ENCODE results near the gene TINAGL1. TPM values are rescaled to one million over a fixed set of nuclear protein-coding genes. Genes with fewer than 3 reads are reported as not detected.
A peak's percentile ranks its signal among the peaks of the same experiment; 100 is the strongest.

Gene TINAGL1
- total and polyA plus RNA-seq, 2 experiments from 2014 or later: 9.1 to 10.3 TPM

- DNase-seq (ENCODE audit: low read depth in 1 of 2, low spot score in 1 of 2): peak in 1 of 2 donors; percentile 26
- no peak for TF ChIP-seq CTCF (IDR thresholded peaks at IDR 0.05; ENCODE audit: low read depth, low read length)
- H3K36me3 ChIP-seq: no peaks in the 10 kb centered on the region
- H3K4me3 ChIP-seq: no peak overlapping the region
- no peaks in the 10 kb centered on the region for H3K4me1 ChIP-seq (ENCODE audit: low read depth)
- no peaks in the 10 kb centered on the region for H3K27me3 ChIP-seq
- H3K9me3 ChIP-seq (ENCODE audit: low read depth): no peaks in the 10 kb centered on the region
- no peak overlapping the region for H3K27ac ChIP-seq
Observed at GRCh38 chr1:31549809-31550620, 26.3 kb upstream of the TINAGL1 start.

GRCh38 chr1:31551208-31551607 is 25.1 kb upstream of the TINAGL1 start:
- TF ChIP-seq CTCF (IDR thresholded peaks at IDR 0.05; ENCODE audit: low read depth, low read length): no peak
- no peak overlapping the region for H3K4me3 ChIP-seq
- H3K27me3 ChIP-seq: no peaks in the 10 kb centered on the region
- no peaks in the 10 kb centered on the region for H3K9me3 ChIP-seq (ENCODE audit: low read depth)
- H3K27ac ChIP-seq: no peak overlapping the region
- peak in 1 of 2 donors; percentile 51 for DNase-seq (ENCODE audit: low read depth in 1 of 2, low spot score in 1 of 2)
- H3K36me3 ChIP-seq: no peaks in the 10 kb centered on the region
- H3K4me1 ChIP-seq (ENCODE audit: low read depth): no peaks in the 10 kb centered on the region

- H3K36me3 ChIP-seq: no peaks in the 10 kb centered on the region
- no peaks in the 10 kb centered on the region for H3K27me3 ChIP-seq
- no peaks in the 10 kb centered on the region for H3K9me3 ChIP-seq (ENCODE audit: low read depth)
- no peak for DNase-seq (ENCODE audit: low read depth in 1 of 2, low spot score in 1 of 2)
- no peak for TF ChIP-seq CTCF (IDR thresholded peaks at IDR 0.05; ENCODE audit: low read depth, low read length)
- H3K4me3 ChIP-seq: no peak overlapping the region
- H3K4me1 ChIP-seq (ENCODE audit: low read depth): no peaks in the 10 kb centered on the region
- H3K27ac ChIP-seq: no peak overlapping the region
Observed at GRCh38 chr1:31552489-31552888, 23.8 kb upstream of the TINAGL1 start.

GRCh38 chr1:31556481-31557006 is 19.8 kb upstream of the TINAGL1 start:
- Histone ChIP-seq H3K36me3 (no peaks in the 10 kb centered on the region), H3K27me3 (no peaks in the 10 kb centered on the region), H3K4me1 (ENCODE audit: low read depth) (no peaks in the 10 kb centered on the region), H3K27ac (no peak overlapping the region), H3K9me3 (ENCODE audit: low read depth) (no peaks in the 10 kb centered on the region), H3K4me3 (no peak overlapping the region)
- no peak for DNase-seq (ENCODE audit: low read depth in 1 of 2, low spot score in 1 of 2)
- TF ChIP-seq CTCF (IDR thresholded peaks at IDR 0.05; ENCODE audit: low read depth, low read length): no peak

GRCh38 chr1:31559715-31560114 is 16.6 kb upstream of the TINAGL1 start:
- Histone ChIP-seq H3K9me3 (ENCODE audit: low read depth) (no peaks in the 10 kb centered on the region), H3K4me1 (ENCODE audit: low read depth) (no peaks in the 10 kb centered on the region), H3K27ac (no peak overlapping the region), H3K36me3 (no peaks in the 10 kb centered on the region), H3K27me3 (no peaks in the 10 kb centered on the region), H3K4me3 (no peak overlapping the region)
- no peak for TF ChIP-seq CTCF (IDR thresholded peaks at IDR 0.05; ENCODE audit: low read depth, low read length)
- DNase-seq (ENCODE audit: low read depth in 1 of 2, low spot score in 1 of 2): no peak
